ENCODE measurements around the gene KRT5.

KRT5 gene

DNA sequence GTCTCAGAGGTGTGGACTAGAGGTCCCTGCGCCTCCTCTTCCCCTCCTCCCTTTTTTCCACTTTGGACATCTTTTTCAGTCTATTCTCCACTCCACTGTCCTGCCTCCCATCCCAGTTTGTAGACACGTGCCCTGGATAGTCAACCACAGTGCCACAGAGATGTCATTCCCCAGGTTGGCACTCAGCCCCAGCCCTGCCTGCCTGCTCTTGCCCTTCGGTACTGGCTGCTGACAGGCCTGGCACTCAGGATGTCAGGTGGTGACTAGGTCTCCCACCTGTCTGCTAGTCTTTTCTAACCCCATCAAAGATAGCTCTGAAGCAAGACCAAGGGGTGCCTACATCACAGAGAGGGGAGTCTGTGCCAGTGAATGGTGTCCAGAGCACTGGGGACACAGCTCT lies 16.9 kb upstream of the KRT5 start:
- DNase-seq (ENCODE audit: low read depth), result no peak

DNA sequence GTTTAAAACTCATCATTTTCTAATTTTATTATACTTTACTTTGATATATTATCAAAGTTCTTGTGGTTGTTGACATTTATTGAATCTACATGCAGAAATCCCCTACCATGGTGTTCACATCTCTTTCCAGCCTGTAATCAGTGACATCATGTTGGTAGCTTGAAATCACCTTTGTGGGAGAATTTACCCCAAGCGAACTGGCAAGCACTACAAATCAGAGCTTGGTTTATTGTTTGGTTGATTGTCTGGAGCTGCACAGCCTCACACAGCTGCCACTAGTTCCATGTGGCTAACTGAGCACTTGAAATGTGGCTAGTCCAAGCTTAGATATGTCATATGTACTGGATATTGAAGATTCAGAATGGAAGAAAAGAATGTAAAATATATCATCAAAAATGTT lies 15.4 kb upstream of the KRT5 start:
- DNase-seq (ENCODE audit: low read depth), result no peak

DNA sequence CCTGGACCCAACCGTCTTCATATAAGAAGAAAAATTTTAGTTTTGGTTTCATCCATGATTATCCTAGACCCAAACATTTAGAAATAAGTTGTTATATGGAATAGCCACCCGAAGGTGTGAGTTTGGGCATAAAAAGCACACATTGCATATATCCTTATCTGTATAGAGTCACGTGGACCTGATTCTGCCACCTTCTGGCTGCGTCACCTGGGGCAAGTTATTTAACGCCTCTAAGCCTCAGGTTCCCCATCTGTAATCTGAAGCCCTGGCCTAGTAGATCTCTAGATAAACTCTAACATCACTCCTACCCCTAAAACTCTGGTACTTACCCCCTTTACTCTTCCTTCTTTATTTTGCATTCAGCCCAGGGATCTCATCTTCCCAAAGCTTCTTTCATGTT lies 14.3 kb upstream of the KRT5 start:
- no peak for DNase-seq (ENCODE audit: low read depth)

GRCh38 chr12:52533686-52534470 lies 13.7 kb upstream of the KRT5 start:
- DNase-seq (ENCODE audit: low read depth), result no peak

- no peak for DNase-seq (ENCODE audit: low read depth)
Measured at GRCh38 chr12:52532636-52533035, 12.4 kb upstream of the KRT5 start.

GRCh38 chr12:52531566-52532300 lies 11.5 kb upstream of the KRT5 start:
- DNase-seq (ENCODE audit: low read depth), result no peak

DNA sequence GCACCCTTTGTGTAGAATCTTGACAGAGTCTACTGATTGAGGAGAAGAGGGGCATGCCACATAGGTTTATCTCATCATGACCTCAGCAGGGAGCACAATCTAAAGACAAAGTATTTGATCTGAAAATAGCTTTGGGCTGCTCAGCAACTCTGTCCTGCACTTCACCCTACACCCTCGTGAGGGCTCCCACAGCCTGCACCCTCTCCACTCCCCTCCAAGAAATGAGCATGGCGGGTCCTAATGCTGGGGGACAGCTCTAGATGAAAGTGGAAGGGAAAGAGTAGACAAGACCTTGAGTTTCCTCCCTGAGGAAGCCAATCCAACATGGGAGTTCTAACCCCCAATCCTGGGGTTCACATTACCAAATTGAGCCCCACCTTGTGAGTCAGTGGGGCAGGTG lies 10.7 kb upstream of the KRT5 start:
- no peak for DNase-seq (ENCODE audit: low read depth)

GRCh38 chr12:52530366-52530765 lies 10.2 kb upstream of the KRT5 start:
- no peak for DNase-seq (ENCODE audit: low read depth)

- DNase-seq (ENCODE audit: low read depth), result no peak
Measured at GRCh38 chr12:52529846-52530245, 9.7 kb upstream of the KRT5 start.

DNA sequence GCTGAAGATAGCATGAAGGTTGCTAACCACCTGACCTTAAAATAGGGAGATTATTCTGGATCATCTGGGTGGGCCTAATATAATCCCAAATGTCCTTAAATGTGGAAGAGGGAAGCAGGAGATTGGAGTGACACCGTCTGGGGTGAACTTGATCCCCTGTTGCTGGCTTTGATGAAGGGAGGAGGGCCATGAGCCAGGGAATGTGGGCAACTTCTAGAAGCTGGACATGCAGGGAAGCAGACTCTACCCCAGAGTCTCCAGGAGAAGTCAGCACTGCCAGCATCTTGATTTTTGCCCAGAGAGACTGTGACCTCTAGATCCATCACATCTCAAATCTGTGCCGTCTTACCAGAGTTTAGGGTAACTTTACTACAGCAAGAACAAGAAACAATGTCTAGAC lies 9.2 kb upstream of the KRT5 start:
- DNase-seq (ENCODE audit: low read depth), result no peak

DNA sequence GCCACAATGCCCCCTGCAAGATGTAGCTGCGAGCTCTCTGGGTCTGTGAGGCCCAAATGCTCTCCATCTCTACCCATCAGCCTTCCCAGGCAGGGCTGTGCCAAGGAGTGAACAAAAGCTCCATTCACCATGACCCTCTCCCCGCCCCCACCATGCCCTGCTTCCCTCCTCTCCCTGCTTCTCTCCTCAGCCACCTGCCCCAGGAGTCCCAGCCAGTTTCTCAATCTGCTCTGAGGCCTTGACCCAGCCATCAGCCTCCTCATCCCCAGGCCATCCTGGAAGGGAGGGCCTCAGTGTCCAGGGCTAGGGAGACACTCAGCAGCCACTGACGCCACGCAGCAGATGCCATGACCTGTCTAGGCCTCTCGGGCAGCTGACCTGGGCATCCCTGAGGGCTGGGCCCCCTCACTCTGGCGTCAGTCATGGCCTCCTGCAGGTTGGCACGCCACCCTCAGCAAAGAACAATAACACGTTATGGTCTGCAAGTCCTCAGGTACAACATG lies 8.5 kb upstream of the KRT5 start:
- no peak for DNase-seq (ENCODE audit: low read depth)

DNA sequence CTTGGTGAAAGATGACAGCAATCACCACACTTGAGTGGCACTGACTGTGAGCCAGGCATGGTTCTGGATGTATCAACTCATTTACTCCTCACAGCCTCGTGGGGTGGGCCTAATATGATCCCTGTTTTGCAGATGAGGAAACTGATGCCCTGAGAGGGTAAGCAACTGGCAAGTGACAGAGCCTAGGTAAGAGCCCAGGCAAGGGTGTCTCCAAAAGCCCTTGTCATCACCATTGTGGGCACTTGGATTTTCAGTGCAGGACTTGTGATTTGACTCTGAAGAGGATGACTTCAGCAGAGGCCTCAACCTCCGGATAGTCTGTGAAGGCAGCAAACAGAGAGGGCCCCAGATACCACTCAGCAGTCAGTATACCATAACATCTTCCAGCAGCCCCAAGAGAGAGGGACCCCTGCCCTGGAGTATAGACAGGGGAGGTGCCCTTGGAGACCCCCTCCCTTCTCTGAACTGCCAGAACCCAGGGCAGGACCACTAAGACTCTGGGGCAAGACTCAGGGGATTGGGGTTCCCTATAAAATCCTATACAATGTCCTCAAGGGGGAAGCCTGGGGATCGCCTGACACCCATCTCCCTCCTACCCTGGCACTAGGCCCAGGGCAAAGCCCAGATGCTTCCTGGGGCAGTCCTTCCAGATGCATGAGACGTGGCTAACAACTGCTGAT lies 7.1 kb upstream of the KRT5 start:
- DNase-seq (ENCODE audit: low read depth), result no peak

GRCh38 chr12:52526511-52526951 lies 6.3 kb upstream of the KRT5 start:
- no peak for DNase-seq (ENCODE audit: low read depth)

DNA sequence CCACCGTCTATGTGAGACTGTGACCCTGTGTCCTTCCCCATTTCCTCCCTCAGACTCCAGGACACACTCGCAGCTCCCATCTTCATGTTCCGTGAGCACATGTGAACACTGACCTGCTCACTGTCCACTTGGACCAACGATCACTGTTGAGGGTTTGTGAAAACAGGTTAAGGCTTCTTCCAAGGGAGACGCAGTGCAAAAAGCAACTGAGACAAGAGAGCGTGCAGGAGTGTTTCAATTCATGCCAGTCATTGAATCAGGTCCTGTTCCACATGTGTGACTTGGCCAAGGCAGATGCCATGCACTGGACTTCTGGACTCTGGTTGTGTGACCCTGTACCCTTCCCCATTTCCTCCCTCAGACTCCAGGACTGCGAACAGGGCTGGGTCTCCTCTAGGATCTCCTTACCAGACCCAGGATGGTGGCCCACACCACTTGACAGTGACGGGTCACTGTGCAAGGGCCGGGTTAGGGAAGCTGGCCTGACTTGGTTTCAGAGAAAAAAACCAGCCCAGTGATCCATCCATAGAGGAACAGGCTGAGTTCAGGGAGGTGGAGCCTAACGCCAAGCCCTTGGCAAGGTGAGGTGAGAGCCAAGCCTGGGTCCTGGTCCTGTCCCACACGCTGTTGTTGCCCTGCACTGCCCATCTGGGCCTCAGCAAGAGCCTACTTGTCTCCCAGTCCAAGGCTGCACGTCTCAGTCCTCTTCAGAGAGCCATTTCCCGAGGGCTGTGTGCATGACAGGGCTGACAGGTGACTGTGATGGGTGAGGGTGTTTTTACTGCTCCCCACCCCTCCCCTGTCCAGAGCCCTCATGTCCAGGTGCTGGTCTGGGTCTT lies 5.7 kb upstream of the KRT5 start:
- DNase-seq (ENCODE audit: low read depth), result no peak

- DNase-seq (ENCODE audit: low read depth), result no peak
Measured at GRCh38 chr12:52524898-52525591, 4.9 kb upstream of the KRT5 start.

GRCh38 chr12:52524241-52524897 lies 4.2 kb upstream of the KRT5 start:
- no peak for DNase-seq (ENCODE audit: low read depth)

GRCh38 chr12:52523824-52524223 lies 3.6 kb upstream of the KRT5 start:
- DNase-seq (ENCODE audit: low read depth), result no peak

DNA sequence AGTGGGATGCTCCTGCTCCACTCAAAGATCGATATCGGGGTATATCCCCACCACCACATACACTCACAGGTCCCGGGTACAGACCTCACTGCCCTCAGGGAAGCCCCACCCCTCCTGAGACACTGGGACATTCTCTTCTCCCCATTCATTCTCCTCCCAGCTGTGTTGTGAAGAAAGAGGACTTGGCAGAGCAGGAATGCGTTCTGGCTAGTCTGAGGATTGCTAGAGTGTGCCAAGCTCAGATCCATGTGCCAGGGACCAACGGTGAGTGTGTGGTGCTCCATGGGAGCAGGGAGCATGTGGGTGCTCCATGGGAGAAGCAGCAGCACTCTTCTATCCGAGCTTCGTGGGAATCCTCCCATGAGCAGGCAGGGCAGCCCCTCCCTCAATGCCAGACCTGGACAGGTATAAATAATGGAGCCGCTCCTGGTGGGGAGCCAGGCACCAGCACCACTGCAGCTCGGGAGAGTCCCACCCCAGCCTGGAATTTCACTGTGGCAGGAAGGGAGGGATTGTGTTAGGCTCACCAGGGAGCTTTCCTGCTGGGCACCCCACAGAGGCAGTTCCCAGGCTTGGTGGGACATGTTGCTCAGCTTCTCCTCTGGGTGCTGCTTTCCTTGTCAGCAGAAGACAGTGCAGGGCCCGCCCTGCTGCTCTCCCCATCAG lies 2.3 kb upstream of the KRT5 start:
- DNase-seq (ENCODE audit: low read depth), result no peak

GRCh38 chr12:52521568-52522266 lies 1.5 kb upstream of the KRT5 start:
- no peak for DNase-seq (ENCODE audit: low read depth)

DNA sequence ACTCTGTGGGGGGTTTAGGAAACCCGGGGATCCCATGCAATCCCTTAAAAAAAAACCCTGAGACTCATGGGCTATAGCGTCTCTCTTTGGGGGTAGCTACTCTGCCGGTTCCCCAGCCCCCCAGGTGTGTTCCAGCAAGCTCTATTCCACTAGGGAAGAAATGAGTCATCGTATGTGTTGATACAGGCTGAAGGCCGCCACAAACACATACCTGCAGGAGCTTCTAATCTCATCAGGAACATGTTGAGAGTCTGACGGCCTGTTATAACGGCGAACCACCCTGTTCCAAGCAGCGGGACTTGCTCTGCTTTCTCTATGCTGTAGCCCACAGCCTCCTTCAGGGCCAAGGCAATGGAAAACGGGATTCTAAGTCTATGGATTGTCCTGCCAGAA lies 977 bp upstream of the KRT5 start:
- DNase-seq (ENCODE audit: low read depth), result no peak
